DND-41 (cell line): ENCODE measurements around the gene CASP4.

ENCODE experiments used
- EZH2 ChIP-seq: IDR thresholded peaks from 3 replicates; pipeline ENCODE4 v1.6.1; 2012; ENCODE audit warnings: borderline replicate concordance, low read depth, mild to moderate bottlenecking, moderate library complexity, low read length, inconsistent platforms; ENCODE audit not compliant: severe bottlenecking
- TF ChIP-seq, protein P1 (sequence below): IDR thresholded peaks from 2 replicates; pipeline ENCODE4 v1.5.1; 2012; ENCODE audit warnings: borderline replicate concordance, low read length, moderate library complexity, mild to moderate bottlenecking; ENCODE audit not compliant: poor library complexity, severe bottlenecking; ENCODE audit errors: extremely low read depth

DNA sequence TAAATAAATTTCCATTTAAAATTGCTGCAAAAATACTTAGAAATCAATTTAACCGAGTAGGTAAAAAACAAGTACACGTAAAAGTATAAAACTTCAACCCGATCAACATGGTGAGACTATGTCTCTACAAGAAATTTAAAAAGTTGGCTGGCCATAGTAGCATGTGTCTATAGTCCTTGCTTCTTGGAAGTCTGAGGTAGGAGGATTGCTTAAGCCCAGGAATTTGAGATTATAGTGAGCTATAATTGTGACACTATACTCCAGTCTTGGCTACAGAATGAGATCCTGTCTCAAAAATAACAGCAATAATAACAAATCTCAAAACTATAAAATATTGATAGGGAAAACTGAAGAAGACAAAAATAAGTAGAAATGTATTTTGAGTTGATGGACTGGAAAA is 11.1 kb downstream of the CASP4 start:
- TF ChIP-seq, protein P1, sequence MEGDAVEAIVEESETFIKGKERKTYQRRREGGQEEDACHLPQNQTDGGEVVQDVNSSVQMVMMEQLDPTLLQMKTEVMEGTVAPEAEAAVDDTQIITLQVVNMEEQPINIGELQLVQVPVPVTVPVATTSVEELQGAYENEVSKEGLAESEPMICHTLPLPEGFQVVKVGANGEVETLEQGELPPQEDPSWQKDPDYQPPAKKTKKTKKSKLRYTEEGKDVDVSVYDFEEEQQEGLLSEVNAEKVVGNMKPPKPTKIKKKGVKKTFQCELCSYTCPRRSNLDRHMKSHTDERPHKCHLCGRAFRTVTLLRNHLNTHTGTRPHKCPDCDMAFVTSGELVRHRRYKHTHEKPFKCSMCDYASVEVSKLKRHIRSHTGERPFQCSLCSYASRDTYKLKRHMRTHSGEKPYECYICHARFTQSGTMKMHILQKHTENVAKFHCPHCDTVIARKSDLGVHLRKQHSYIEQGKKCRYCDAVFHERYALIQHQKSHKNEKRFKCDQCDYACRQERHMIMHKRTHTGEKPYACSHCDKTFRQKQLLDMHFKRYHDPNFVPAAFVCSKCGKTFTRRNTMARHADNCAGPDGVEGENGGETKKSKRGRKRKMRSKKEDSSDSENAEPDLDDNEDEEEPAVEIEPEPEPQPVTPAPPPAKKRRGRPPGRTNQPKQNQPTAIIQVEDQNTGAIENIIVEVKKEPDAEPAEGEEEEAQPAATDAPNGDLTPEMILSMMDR = no peak
- TF ChIP-seq EZH2 = no peak
